Measurements from ENCODE around the gene CARD14. TPM values are rescaled to one million over a fixed set of nuclear protein-coding genes. Genes with fewer than 3 reads are reported as not detected.
A peak's percentile ranks its signal among the peaks of the same experiment; 100 is the strongest.

The CARD14 gene
- total and polyA plus RNA-seq, 2 of the 13 experiments (the other 11 are each of a cell fraction or from before 2014, with no cell fraction given): 0.11 TPM; not detected in 1

GRCh38 chr17:80220054-80220735, 50.4 kb downstream of the CARD14 start, which contains the start of the genes SGSH and SLC26A11 (continued):
- TF ChIP-seq, protein P1, sequence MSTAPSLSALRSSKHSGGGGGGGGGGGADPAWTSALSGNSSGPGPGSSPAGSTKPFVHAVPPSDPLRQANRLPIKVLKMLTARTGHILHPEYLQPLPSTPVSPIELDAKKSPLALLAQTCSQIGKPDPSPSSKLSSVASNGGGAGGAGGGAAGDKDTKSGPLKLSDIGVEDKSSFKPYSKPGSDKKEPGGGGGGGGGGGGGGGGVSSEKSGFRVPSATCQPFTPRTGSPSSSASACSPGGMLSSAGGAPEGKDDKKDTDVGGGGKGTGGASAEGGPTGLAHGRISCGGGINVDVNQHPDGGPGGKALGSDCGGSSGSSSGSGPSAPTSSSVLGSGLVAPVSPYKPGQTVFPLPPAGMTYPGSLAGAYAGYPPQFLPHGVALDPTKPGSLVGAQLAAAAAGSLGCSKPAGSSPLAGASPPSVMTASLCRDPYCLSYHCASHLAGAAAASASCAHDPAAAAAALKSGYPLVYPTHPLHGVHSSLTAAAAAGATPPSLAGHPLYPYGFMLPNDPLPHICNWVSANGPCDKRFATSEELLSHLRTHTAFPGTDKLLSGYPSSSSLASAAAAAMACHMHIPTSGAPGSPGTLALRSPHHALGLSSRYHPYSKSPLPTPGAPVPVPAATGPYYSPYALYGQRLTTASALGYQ (CRISPR knock-in tag; IDR thresholded peaks at IDR 0.05): no peak
- TF ChIP-seq, protein P2, sequence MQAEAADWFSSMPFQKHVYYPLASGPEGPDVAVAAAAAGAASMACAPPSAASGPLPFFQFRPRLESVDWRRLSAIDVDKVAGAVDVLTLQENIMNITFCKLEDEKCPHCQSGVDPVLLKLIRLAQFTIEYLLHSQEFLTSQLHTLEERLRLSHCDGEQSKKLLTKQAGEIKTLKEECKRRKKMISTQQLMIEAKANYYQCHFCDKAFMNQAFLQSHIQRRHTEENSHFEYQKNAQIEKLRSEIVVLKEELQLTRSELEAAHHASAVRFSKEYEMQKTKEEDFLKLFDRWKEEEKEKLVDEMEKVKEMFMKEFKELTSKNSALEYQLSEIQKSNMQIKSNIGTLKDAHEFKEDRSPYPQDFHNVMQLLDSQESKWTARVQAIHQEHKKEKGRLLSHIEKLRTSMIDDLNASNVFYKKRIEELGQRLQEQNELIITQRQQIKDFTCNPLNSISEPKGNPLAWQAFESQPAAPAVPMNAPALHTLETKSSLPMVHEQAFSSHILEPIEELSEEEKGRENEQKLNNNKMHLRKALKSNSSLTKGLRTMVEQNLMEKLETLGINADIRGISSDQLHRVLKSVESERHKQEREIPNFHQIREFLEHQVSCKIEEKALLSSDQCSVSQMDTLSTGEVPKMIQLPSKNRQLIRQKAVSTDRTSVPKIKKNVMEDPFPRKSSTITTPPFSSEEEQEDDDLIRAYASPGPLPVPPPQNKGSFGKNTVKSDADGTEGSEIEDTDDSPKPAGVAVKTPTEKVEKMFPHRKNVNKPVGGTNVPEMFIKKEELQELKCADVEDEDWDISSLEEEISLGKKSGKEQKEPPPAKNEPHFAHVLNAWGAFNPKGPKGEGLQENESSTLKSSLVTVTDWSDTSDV (CRISPR knock-in tag; IDR thresholded peaks at IDR 0.05): no peak
- no peak for TF ChIP-seq TOE1 (CRISPR knock-in tag; IDR thresholded peaks at IDR 0.05)
- no peak for TF ChIP-seq SETDB1 (CRISPR knock-in tag; IDR thresholded peaks at IDR 0.05; ENCODE audit: borderline replicate concordance)
- TF ChIP-seq, protein P3, sequence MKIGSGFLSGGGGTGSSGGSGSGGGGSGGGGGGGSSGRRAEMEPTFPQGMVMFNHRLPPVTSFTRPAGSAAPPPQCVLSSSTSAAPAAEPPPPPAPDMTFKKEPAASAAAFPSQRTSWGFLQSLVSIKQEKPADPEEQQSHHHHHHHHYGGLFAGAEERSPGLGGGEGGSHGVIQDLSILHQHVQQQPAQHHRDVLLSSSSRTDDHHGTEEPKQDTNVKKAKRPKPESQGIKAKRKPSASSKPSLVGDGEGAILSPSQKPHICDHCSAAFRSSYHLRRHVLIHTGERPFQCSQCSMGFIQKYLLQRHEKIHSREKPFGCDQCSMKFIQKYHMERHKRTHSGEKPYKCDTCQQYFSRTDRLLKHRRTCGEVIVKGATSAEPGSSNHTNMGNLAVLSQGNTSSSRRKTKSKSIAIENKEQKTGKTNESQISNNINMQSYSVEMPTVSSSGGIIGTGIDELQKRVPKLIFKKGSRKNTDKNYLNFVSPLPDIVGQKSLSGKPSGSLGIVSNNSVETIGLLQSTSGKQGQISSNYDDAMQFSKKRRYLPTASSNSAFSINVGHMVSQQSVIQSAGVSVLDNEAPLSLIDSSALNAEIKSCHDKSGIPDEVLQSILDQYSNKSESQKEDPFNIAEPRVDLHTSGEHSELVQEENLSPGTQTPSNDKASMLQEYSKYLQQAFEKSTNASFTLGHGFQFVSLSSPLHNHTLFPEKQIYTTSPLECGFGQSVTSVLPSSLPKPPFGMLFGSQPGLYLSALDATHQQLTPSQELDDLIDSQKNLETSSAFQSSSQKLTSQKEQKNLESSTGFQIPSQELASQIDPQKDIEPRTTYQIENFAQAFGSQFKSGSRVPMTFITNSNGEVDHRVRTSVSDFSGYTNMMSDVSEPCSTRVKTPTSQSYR (CRISPR knock-in tag; IDR thresholded peaks at IDR 0.05; ENCODE audit: borderline replicate concordance): no peak
- 0 out of 2 replicates have a peak, but pooled peaks have one; percentile 64 for TF ChIP-seq ZBTB20 (CRISPR knock-in tag; IDR thresholded peaks at IDR 0.05; ENCODE audit: borderline replicate concordance, low read depth)
- peak; percentile 80; the same call in 1 of the 2 replicates for TF ChIP-seq NRL (CRISPR knock-in tag; IDR thresholded peaks at IDR 0.05; ENCODE audit: borderline replicate concordance)
- TF ChIP-seq SYNCRIP (IDR thresholded peaks at IDR 0.05; ENCODE audit: insufficient read depth, low read depth, low read length): no peak
- TF ChIP-seq ZNF577 (CRISPR knock-in tag; IDR thresholded peaks at IDR 0.05; ENCODE audit: borderline replicate concordance, low read depth): no peak
- no peak for TF ChIP-seq ZNF552 (CRISPR knock-in tag; IDR thresholded peaks at IDR 0.05; ENCODE audit: borderline replicate concordance)
- TF ChIP-seq, protein P4, sequence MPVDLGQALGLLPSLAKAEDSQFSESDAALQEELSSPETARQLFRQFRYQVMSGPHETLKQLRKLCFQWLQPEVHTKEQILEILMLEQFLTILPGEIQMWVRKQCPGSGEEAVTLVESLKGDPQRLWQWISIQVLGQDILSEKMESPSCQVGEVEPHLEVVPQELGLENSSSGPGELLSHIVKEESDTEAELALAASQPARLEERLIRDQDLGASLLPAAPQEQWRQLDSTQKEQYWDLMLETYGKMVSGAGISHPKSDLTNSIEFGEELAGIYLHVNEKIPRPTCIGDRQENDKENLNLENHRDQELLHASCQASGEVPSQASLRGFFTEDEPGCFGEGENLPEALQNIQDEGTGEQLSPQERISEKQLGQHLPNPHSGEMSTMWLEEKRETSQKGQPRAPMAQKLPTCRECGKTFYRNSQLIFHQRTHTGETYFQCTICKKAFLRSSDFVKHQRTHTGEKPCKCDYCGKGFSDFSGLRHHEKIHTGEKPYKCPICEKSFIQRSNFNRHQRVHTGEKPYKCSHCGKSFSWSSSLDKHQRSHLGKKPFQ (CRISPR knock-in tag; IDR thresholded peaks at IDR 0.05; ENCODE audit: insufficient replicate concordance): no peak
- TF ChIP-seq ZNF563 (CRISPR knock-in tag; IDR thresholded peaks at IDR 0.05): peak; percentile 80
- TF ChIP-seq ZNF569 (CRISPR knock-in tag; IDR thresholded peaks at IDR 0.05; ENCODE audit: borderline replicate concordance): no peak
- peak; percentile 59 for TF ChIP-seq ZNF501 (CRISPR knock-in tag; IDR thresholded peaks at IDR 0.05)
- TF ChIP-seq ZUFSP (CRISPR knock-in tag; IDR thresholded peaks at IDR 0.05; ENCODE audit: borderline replicate concordance): no peak
- TF ChIP-seq ZNF12 (CRISPR knock-in tag; IDR thresholded peaks at IDR 0.05): no peak; the same call in 1 of the 2 replicates
